HEK293 (cell line): ENCODE results near the gene EIF4G1.

Experiments
- CTCF ChIA-PET: fragments of 350-600 bp; formaldehyde crosslinking; extraction: SDS; loops from one replicate; lab custom pipeline; 2021; ENCODE audit warnings: antibody characterized with exemption; lab: Yijun Ruan, JAX
- POLR2A ChIA-PET: fragments of 300-600 bp; formaldehyde crosslinking; extraction: SDS; loops from one replicate; lab custom pipeline; 2020; ENCODE audit warnings: antibody characterized with exemption, inconsistent platforms; lab: Yijun Ruan, JAX
- H3K27ac ChIP-seq: fragments of 200-500 bp; sonication (Bioruptor generic); 2 replicates; pipeline ENCODE4 v1.5.1; 2014; ENCODE audit warnings: low read depth, low read length, control low read depth, inconsistent platforms; ENCODE audit errors: extremely low read depth
- H3K36me3 ChIP-seq, 2 experiments: fragments of 200-500 bp in 1 of 2; sonication (Bioruptor generic) in 1 of 2; 1 replicate in 1 of 2; 2 replicates in 1 of 2; pipeline ENCODE4 v1.5.1; 2014 to 2017; ENCODE audit warnings: inconsistent platforms in 2 of 2, low read length in 2 of 2; ENCODE audit not compliant: control insufficient read depth in 2 of 2, insufficient read depth in 1 of 2
- H3K4me1 ChIP-seq: fragments of 200-500 bp; sonication (Bioruptor generic); 2 replicates; pipeline ENCODE4 v1.5.1; 2014; ENCODE audit warnings: mild to moderate bottlenecking, low read length, inconsistent platforms; ENCODE audit not compliant: control insufficient read depth, insufficient read depth
- H3K4me3 ChIP-seq: 2 replicates; pipeline ENCODE4 v1.5.1; 2011; ENCODE audit warnings: low read depth, mild to moderate bottlenecking, control low read depth, low read length, moderate library complexity
- H3K9me3 ChIP-seq: fragments of 200-500 bp; sonication (Bioruptor generic); 2 replicates; pipeline ENCODE4 v1.5.1; 2014; ENCODE audit warnings: low read depth, low read length, inconsistent platforms; ENCODE audit not compliant: control insufficient read depth, insufficient read depth
- KLF10 ChIP-seq: fragments of 450-650 bp; IDR thresholded peaks from 2 replicates; pipeline ENCODE4 v1.5.1; 2018; ENCODE audit warnings: missing biosample characterization, mild to moderate bottlenecking, missing genetic modification characterization
- SP7 ChIP-seq: fragments of 450-650 bp; formaldehyde crosslinking; IDR thresholded peaks from 2 replicates; pipeline ENCODE4 v1.5.1; 2016; ENCODE audit warnings: missing biosample characterization, missing genetic modification characterization
- ZBTB7A ChIP-seq: fragments of 450-650 bp; formaldehyde crosslinking; IDR thresholded peaks from 2 replicates; pipeline ENCODE4 v1.5.1; 2016; ENCODE audit warnings: low read depth, missing biosample characterization, missing genetic modification characterization
- ZNF132 ChIP-seq: fragments of 450-650 bp; formaldehyde crosslinking; IDR thresholded peaks from 2 replicates; pipeline ENCODE4 v1.5.1; 2017; ENCODE audit warnings: missing biosample characterization, missing genetic modification characterization, borderline replicate concordance
- ZNF221 ChIP-seq: fragments of 450-650 bp; formaldehyde crosslinking; IDR thresholded peaks from 2 replicates; pipeline ENCODE4 v1.5.1; 2017; ENCODE audit warnings: missing biosample characterization, missing genetic modification characterization, borderline replicate concordance
- ZNF341 ChIP-seq: fragments of 450-650 bp; formaldehyde crosslinking; IDR thresholded peaks from 2 replicates; pipeline ENCODE4; 2016; ENCODE audit warnings: low read depth, missing biosample characterization, missing genetic modification characterization
- ZNF514 ChIP-seq: fragments of 450-650 bp; formaldehyde crosslinking; IDR thresholded peaks from 2 replicates; pipeline ENCODE4 v1.5.1; 2016; ENCODE audit warnings: missing biosample characterization, missing genetic modification characterization
- ZNF558 ChIP-seq: fragments of 450-650 bp; formaldehyde crosslinking; IDR thresholded peaks from 2 replicates; pipeline ENCODE4 v1.5.1; 2016; ENCODE audit warnings: missing biosample characterization, missing genetic modification characterization
- ZNF660 ChIP-seq: fragments of 450-650 bp; IDR thresholded peaks from 2 replicates; pipeline ENCODE4 v1.5.1; 2018; ENCODE audit warnings: missing biosample characterization, mild to moderate bottlenecking, missing genetic modification characterization
- ZNF707 ChIP-seq: fragments of 450-650 bp; formaldehyde crosslinking; IDR thresholded peaks from 2 replicates; pipeline ENCODE4 v1.5.1; 2016; ENCODE audit warnings: missing biosample characterization, missing genetic modification characterization
- TF ChIP-seq, protein P1 (sequence below): fragments of 450-650 bp; formaldehyde crosslinking; IDR thresholded peaks from 2 replicates; pipeline ENCODE4 v1.5.1; 2016; ENCODE audit warnings: missing biosample characterization, missing genetic modification characterization
- TF ChIP-seq, protein P2 (sequence below): fragments of 450-650 bp; formaldehyde crosslinking; IDR thresholded peaks from 2 replicates; pipeline ENCODE4 v1.5.1; 2016; ENCODE audit warnings: missing biosample characterization, missing genetic modification characterization, borderline replicate concordance
- TF ChIP-seq, protein P3 (sequence below): fragments of 450-650 bp; formaldehyde crosslinking; optimal IDR thresholded peaks from 2 replicates; pipeline ENCODE3; 2016; ENCODE audit warnings: missing biosample characterization, mild to moderate bottlenecking, missing genetic modification characterization
- TF ChIP-seq, protein P4 (sequence below): fragments of 450-650 bp; IDR thresholded peaks from 2 replicates; pipeline ENCODE4 v1.5.1; 2018; ENCODE audit warnings: missing biosample characterization, mild to moderate bottlenecking, missing genetic modification characterization

EIF4G1 gene

DNA sequence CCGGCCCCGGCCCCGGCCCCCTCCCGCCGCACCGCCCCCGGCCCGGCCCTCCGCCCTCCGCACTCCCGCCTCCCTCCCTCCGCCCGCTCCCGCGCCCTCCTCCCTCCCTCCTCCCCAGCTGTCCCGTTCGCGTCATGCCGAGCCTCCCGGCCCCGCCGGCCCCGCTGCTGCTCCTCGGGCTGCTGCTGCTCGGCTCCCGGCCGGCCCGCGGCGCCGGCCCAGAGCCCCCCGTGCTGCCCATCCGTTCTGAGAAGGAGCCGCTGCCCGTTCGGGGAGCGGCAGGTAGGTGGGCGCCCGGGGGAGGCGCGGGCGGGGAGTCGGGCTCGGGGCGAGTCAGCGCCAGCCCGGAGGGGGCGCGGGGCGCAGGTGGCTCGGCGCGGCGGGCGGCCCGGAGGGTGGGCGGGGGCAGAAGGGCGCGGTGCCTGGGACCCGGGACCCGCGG lies 65.8 kb downstream of the EIF4G1 start:
- H3K9me3 ChIP-seq = no peaks in the 10 kb centered on the region
- no peak overlapping the region; the same call in 1 of the 2 replicates for H3K27ac ChIP-seq
- H3K4me3 ChIP-seq = peak overlapping the region; percentile 42
- TF ChIP-seq ZNF558 (tag by site-specific recombination) (no peak), KLF10 (tag by site-specific recombination) (0 out of 2 replicates have a peak, but pooled peaks have one; percentile 23)
- H3K4me1 ChIP-seq = no peaks in the 10 kb centered on the region
- peaks cover 0 to 10% of the 10 kb centered on the region in 2 experiments; a peak in 1 of 3 replicates for H3K36me3 ChIP-seq
- CTCF ChIA-PET = interaction anchor here (1.2 kb wide), 1 partner anchor 26 kb away, joined by 3 read pairs; no protein-coding TSS in a partner anchor
- POLR2A ChIA-PET = interaction anchor here (0.5 kb wide), 1 partner anchor 115 kb away, joined by 4 read pairs; no protein-coding TSS in a partner anchor

DNA sequence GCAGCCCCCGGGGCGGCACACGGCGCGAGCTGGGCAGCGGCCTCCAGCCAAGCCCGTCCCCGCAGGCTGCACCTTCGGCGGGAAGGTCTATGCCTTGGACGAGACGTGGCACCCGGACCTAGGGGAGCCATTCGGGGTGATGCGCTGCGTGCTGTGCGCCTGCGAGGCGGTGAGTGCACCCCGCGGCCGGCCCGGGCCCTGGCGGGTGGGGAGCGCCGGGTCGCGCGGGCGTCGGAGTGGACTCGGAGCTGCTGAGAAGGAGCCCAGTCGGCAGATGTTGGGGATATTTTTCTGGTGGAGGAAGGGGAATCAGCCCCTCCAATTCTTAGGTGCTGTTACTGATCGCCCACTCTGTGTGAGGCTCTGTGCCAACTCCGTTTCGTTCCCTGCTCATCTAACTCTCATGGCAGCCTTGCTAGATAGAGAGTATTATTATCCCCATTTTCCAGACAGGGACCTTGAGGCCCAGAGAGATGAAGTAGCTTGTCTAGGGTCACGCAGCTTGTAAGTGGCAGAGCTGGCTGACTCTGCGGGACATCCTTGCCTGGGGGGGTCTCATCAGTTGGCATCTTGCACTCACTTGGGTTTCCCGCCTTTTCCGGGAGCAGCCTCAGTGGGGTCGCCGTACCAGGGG lies 66.3 kb downstream of the EIF4G1 start:
- Histone ChIP-seq H3K9me3 (no peaks in the 10 kb centered on the region), H3K27ac (no peak overlapping the region; the same call in 1 of the 2 replicates), H3K4me1 (no peaks in the 10 kb centered on the region), H3K36me3 (peaks cover 0 to 11% of the 10 kb centered on the region in 2 experiments; a peak in 1 of 3 replicates), H3K4me3 (peak overlapping the region; percentile 42)
- TF ChIP-seq ZNF707 (tag by site-specific recombination) = no peak
- no peak for TF ChIP-seq ZNF341 (tag by site-specific recombination)
- TF ChIP-seq, protein P1, sequence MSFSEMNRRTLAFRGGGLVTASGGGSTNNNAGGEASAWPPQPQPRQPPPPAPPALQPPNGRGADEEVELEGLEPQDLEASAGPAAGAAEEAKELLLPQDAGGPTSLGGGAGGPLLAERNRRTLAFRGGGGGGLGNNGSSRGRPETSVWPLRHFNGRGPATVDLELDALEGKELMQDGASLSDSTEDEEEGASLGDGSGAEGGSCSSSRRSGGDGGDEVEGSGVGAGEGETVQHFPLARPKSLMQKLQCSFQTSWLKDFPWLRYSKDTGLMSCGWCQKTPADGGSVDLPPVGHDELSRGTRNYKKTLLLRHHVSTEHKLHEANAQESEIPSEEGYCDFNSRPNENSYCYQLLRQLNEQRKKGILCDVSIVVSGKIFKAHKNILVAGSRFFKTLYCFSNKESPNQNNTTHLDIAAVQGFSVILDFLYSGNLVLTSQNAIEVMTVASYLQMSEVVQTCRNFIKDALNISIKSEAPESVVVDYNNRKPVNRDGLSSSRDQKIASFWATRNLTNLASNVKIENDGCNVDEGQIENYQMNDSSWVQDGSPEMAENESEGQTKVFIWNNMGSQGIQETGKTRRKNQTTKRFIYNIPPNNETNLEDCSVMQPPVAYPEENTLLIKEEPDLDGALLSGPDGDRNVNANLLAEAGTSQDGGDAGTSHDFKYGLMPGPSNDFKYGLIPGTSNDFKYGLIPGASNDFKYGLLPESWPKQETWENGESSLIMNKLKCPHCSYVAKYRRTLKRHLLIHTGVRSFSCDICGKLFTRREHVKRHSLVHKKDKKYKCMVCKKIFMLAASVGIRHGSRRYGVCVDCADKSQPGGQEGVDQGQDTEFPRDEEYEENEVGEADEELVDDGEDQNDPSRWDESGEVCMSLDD = no peak
- no peak for TF ChIP-seq ZNF132 (tag by site-specific recombination)
- TF ChIP-seq, protein P2, sequence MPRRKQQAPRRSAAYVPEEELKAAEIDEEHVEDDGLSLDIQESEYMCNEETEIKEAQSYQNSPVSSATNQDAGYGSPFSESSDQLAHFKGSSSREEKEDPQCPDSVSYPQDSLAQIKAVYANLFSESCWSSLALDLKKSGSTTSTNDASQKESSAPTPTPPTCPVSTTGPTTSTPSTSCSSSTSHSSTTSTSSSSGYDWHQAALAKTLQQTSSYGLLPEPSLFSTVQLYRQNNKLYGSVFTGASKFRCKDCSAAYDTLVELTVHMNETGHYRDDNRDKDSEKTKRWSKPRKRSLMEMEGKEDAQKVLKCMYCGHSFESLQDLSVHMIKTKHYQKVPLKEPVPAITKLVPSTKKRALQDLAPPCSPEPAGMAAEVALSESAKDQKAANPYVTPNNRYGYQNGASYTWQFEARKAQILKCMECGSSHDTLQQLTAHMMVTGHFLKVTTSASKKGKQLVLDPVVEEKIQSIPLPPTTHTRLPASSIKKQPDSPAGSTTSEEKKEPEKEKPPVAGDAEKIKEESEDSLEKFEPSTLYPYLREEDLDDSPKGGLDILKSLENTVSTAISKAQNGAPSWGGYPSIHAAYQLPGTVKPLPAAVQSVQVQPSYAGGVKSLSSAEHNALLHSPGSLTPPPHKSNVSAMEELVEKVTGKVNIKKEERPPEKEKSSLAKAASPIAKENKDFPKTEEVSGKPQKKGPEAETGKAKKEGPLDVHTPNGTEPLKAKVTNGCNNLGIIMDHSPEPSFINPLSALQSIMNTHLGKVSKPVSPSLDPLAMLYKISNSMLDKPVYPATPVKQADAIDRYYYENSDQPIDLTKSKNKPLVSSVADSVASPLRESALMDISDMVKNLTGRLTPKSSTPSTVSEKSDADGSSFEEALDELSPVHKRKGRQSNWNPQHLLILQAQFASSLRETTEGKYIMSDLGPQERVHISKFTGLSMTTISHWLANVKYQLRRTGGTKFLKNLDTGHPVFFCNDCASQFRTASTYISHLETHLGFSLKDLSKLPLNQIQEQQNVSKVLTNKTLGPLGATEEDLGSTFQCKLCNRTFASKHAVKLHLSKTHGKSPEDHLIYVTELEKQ (tag by site-specific recombination) = no peak
- no peak for TF ChIP-seq ZBTB7A (tag by site-specific recombination)
- TF ChIP-seq, protein P3, sequence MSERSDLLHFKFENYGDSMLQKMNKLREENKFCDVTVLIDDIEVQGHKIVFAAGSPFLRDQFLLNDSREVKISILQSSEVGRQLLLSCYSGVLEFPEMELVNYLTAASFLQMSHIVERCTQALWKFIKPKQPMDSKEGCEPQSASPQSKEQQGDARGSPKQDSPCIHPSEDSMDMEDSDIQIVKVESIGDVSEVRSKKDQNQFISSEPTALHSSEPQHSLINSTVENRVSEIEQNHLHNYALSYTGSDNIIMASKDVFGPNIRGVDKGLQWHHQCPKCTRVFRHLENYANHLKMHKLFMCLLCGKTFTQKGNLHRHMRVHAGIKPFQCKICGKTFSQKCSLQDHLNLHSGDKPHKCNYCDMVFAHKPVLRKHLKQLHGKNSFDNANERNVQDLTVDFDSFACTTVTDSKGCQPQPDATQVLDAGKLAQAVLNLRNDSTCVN (tag by site-specific recombination) = peak; percentile 17
- no peak for TF ChIP-seq SP7 (tag by site-specific recombination)
- TF ChIP-seq ZNF514 (tag by site-specific recombination) = no peak
- TF ChIP-seq ZNF221 (tag by site-specific recombination) = no peak
- TF ChIP-seq, protein P4, sequence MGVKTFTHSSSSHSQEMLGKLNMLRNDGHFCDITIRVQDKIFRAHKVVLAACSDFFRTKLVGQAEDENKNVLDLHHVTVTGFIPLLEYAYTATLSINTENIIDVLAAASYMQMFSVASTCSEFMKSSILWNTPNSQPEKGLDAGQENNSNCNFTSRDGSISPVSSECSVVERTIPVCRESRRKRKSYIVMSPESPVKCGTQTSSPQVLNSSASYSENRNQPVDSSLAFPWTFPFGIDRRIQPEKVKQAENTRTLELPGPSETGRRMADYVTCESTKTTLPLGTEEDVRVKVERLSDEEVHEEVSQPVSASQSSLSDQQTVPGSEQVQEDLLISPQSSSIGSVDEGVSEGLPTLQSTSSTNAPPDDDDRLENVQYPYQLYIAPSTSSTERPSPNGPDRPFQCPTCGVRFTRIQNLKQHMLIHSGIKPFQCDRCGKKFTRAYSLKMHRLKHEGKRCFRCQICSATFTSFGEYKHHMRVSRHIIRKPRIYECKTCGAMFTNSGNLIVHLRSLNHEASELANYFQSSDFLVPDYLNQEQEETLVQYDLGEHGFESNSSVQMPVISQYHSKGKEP (tag by site-specific recombination) = no peak
- peak; percentile 78; the same call in 1 of the 2 replicates for TF ChIP-seq ZNF660 (tag by site-specific recombination)
- POLR2A ChIA-PET = interaction anchor here (0.5 kb wide), 1 partner anchor 115 kb away, joined by 4 read pairs; no protein-coding TSS in a partner anchor
- CTCF ChIA-PET = interaction anchor here (0.6 to 1.2 kb wide), 2 partner anchors 26 to 150 kb away, joined by 3 read pairs; no protein-coding TSS in a partner anchor
